SW480 (cell line): ENCODE data around the gene UTS2R.
A peak's percentile ranks its signal among the peaks of the same experiment; 100 is the strongest.

Experiments used
- DNase-seq: peaks from one replicate; pipeline ENCODE4 v3.0.0-alpha.2; 2016; ENCODE audit warnings: low spot score

UTS2R gene

DNA sequence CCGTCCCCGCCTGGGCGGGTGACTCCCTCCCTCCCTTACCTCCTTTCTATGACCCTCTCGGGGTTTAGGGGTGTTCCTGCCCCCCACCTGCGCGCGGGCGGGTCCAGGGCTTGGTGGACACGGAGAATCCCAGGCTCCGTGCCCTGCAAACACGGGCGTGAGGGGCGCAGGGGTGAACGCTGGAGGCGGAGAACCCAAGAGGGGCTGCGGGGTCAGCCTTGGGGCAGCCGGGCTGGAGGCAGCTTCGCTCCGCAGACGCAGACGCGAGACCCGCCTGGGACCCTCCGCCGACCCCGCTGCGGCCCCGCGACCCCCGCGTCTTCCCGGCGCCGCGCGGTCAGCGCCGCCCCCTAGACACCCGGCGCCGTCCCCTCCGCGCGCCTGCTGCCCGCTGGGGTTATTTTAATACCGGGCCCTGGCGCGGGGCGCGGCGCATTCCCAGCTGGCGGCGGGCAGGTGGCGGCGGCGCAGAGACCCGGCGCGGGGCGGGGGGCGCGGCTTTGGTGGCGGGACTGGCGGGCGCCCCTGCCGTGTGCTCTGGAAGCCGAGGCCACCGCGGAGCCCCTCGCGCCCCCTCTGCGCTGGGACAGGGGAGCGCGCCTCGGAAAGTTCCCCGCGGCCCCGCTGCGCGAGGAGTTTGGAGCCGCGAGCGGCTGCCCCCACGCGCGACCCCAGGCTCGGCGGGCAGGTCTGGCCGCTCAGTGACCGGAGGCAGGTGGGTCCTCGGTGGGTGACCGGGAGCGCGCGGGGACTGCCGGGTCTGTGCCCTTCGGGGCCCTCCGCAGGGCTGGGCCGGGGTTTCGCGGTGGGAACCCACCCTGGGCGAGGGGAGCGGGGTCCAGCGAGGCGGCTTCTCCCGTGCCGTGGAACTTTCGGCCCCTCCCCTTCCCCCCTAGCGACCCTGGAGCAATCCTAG, at the start of gene UTS2R:
Gene UTS2R (plus strand): TSS at position 433 of the 916 bp plus-strand sequence. CDS start 2,560 bp downstream, outside the sequence.
- no peak for DNase-seq

DNA sequence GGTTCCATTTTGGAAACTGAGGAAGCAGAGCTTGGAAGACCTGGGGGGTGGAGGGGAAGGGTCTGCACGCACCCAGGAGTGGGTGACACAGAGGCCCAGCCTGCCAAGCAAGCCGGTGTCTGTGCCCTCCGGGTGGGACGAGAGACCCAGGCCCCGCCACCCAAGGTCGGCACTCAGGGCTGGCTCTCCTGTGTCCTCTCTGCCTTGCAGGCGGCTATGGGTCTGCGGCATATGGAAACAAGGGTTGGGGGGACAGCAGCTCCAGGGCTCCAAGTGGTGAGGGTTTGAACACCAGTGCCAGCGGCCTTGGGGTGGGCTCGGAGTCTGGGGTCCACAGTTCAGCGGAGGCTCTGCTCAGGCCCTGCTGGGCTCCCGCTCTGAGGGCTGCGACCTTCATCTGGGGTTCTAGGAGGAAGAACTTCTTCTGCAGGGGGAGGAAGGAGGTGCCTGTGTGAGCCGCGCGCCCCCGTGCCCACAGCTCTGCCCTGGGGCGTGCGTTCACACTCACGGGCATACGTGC, 49.6 kb upstream of the UTS2R start:
- DNase-seq = no peak

DNA sequence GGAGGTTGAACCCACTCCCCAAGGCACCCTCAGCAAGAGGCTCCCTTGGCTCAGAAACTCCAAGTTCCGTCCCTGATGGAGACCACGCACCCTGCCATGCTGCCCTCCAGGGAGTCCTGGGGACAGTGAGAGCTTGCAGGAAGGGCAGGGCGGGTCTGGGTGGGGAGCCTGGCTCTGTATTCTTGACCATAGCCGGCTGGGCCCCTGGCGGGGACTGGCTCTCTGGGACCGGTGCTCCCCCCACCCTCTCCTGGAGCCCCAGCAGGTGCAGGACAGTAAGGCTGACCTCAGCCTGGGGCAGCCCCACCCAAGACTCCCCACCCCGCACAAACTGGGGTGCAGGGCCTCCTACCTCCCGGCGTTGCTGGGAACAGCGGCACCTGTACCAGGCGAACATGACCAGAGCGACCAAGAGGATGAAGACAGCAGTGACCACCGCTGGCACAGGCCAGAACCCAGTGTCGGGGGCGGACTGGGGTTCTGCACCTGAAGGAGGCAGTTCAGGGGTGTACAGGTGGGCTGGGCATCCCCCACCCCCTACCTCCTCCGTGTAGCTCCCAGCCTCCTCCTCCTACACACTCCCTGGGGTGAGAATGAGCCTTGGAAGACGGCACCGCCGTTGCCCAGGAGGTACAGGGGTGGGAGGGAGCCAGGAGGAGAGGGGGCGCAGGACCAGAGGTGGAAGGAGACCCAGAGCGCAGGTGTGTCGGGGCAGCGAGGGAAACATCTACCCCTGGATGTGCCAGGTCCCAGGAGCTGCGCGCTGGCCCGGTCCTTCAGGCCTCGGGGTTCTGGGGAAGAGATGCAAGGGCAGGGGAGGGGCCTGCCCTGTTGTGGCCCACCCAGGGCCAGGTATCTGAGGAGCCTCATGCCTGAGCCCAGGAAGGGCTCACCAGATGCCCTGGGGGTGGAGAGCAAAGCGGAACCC, 48.8 kb upstream of the UTS2R start:
- no peak for DNase-seq

GRCh38 chr17:82323514-82324234, 47.9 kb upstream of the UTS2R start:
- DNase-seq = no peak

DNA sequence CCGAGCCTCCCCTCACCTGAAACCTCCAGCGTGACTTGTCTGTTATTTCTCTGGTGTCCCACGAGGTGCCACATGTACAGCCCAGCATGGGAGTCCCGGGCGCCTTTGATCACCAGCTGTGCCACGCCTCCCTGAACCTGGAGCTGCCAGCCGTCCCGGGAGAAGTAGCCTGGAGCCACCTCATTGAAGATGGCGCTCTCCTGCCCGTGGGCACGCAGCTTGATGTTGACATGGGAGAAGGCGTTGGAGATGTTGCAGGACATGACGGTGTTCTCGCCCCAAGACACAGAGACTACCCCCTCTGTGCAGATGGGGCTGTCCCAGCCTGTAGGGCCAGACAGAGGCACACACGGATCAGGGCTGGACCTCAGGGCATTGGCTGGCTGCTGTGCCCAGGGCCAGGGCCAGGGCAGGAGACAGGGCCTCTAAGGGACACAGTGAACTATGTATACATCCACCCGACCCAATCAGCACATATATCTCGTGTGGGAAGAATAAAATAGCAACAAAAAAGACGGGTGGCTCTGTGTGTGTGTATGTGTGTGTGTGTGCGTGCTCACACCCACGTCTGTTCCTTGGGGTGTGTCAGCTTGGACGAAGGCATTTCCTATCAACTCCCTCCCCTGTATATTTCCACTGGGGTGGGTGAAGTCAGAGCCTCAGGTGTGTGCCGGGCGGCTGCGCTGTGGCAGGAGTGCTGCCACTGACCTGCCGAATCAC, 46.8 kb upstream of the UTS2R start:
- peak; percentile 83 for DNase-seq

- no peak for DNase-seq
These were observed 46.0 kb upstream of the UTS2R start for GRCh38 chr17:82325286-82326180.

- no peak for DNase-seq
These were observed 44.3 kb upstream of the UTS2R start for GRCh38 chr17:82327289-82327688.

DNA sequence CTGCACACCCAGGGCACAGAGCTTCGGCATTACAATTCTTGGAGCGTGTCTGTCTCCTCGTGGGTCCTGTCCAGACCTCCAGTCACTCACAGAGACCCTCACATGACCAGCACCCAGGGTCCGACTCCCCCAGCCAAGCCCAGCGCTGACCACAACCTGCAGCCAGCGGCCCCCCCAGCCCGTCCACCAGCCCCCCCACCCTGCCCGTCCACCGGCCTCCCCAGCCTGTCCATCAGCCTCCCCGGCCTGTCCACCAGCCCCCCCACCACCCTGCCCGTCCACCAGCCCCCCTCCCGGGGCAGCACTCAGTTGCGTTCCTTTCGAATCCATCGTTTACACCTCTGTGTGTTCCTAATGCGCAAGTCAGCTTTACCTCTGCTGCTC, 43.8 kb upstream of the UTS2R start:
- no peak for DNase-seq

DNA sequence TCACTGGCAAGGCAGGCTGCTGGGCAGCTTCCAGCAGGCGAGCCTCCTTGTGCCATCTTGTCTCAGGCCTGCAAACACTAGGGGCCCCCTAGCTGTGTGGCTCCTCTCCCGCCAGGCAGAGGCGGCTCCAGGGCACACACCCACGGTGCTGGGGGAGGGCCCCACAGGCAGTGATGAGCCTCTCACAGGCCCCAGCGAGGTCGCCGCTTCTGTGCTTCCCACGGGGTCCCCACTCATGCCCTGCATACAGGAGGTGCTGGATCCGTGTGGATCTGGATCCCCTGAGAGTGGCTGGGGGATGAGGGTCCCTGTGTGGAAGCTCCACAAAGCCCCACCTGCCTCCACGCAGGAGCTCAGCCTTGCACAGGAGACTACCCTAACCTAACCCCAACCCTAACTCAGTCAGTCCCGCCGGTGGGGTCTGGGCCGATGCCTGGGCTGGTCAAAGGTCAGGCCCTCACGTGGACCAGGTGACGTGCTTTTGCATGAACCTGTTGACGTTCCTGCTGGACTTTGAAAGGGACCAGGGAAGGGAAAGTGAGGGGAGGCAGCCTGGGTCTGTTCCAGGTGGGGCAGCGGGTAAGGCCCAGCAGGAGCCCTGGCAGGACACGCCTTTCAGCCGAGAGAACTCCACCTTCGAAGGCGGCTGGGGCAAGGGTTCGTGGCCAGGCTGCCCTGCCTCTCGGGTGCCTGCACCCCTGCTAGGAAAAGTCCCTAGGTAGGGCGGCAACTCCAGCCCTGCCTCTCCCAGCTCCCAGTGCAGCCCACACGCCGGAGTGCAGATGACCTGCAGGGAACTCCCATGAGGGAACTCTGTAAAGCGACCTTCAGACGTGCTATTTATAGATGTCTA, 43.2 kb upstream of the UTS2R start:
- DNase-seq = no peak

DNA sequence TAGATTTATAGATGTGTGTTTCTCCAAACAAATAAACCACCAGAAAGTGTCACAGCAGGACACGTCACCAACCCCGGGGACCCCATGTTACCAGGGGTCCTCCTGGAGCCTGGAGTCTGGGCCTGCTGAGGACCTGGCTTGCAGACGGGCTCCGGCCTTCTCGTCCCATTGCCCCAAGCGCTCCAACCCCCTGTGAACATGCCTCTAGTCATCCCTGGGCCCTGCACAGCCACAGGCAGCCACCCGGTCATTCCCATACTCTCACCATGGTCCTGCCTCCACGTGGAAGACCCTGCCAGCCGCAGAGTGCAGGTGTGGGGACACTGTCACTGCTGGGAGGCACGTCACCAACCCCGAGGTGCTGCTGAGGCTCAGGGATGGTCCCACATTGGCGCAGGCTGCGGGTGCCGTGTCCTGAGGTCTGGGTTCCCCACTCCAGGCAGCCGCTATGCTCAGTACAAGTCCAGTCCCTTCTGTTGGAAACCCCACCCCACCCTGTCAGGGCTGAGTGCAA, 42.5 kb upstream of the UTS2R start:
- no peak for DNase-seq

GRCh38 chr17:82329683-82330321, 41.8 kb upstream of the UTS2R start:
- DNase-seq = no peak

DNA sequence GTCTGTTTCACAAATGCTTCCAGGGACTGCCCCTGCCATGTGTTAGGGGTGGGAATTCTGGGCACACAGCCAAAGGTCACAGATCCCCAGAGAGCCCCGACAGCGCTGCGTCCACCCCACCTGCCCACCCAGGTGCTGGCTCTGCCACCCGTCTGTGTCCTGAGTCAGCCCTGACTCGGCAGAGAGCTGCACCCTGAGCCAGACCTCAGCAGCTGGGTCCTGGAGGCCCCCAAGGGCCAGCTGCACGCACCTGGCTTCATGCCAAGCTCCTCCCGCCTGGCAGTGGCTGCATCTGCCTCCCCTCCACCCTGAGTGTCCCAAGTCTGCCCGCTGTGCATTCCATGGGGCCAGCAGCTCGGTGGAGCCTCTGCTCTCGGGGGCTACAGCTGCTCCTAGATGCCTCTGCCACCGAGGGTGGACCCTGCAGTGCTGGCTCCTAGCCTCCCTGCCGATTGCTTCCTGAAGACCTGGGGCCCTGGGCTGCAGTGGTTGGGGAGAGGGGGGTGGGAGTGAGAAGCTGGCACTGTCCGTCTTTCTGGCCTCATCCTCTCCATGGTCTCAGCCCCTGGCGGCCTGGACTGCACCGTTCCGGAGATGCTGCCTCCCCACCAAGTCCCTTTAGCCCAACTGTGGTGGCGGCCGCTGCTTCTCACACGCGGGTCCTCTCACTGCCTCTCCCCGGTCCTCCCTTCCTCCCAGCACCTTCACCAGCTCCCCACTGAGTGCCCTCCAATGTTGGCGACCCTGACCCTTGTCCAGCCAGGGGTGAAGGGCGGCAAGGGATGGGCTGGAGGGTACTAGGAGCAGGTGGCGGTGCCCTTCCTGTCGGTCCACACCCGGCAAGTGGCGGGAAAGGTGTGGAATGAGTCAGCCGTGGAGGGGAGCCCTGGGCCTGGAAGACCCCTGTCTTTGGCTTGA, 41.0 kb upstream of the UTS2R start:
- peak; percentile 72 for DNase-seq

GRCh38 chr17:82331345-82331939, 40.1 kb upstream of the UTS2R start:
- no peak for DNase-seq

GRCh38 chr17:82332669-82333278, 38.8 kb upstream of the UTS2R start:
- DNase-seq = peak; percentile 72

DNA sequence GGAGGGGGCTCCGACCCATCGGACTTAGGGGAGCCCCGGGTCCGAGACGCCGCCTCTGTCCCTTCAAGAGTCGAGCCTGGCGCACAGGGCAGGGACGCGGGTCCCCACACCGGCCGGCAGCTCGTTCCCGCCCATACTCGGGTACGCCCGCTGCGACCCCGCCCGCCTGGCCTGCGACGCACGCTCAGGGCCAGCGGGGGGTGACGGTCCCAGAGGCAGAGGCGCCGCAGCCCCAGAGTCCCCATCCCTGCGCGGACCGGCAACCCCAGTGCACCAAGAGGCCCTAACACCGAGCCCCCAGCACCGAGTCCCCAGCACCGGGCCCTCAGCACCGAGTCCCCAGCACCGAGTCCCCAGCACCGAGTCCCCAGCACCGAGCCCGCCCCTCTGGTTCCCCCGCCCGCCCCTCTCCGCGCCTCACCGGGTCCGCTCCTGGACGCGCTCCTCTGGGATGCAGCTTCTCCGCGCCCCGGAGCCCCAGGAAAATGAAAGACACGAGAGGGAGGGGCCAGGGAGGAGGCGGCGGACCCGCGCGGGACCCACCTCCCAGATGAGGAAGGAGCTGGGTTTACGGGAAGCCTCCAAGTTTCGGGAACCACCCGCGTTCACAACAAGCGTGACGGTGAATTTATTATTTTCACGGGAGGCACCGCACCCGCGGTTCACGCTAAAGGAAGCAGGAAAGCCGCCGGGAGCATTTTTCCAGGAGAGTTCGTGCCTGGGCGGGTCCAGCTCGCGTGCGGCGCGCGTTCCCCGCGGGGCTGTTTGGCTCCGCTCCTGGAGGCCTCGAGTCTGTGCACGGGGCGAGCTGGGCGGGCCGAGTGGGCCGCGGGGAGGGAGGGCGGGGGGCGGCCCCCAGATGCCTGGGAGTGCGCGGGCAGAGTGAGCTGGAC, 38.0 kb upstream of the UTS2R start, which contains the start of gene SECTM1:
Gene SECTM1 (minus strand): TSS at position 488 of the 893 bp plus-strand sequence. CDS start 6,526 bp downstream, outside the sequence.
- no peak for DNase-seq
